MM.1S (cell line): ENCODE measurements around the gene LIG1.
A peak's percentile ranks its signal among the peaks of the same experiment; 100 is the strongest.

ENCODE experiments used
- DNase-seq: peaks from one replicate; pipeline ENCODE4 v3.0.0-alpha.2; 2015
- H2AFZ ChIP-seq: fragments of 300-600 bp; sonication (generic); 2 replicates; pipeline ENCODE4 v1.6.0; 2016; ENCODE audit warnings: antibody characterized with exemption, low read length
- H3F3A ChIP-seq: fragments of 300-600 bp; sonication (generic); 2 replicates; pipeline ENCODE4 v1.6.1; 2016; ENCODE audit warnings: mild to moderate bottlenecking, antibody characterized with exemption, low read length, moderate library complexity, mixed read lengths; ENCODE audit not compliant: insufficient read depth
- H3K27ac ChIP-seq: fragments of 300-600 bp; sonication (generic); 2 replicates; pipeline ENCODE4 v1.5.1; 2016; ENCODE audit warnings: mild to moderate bottlenecking, low read length
- H3K27me3 ChIP-seq: fragments of 300-600 bp; sonication (generic); replicated peaks from 2 replicates; pipeline ENCODE4 v1.6.0; 2016; ENCODE audit warnings: low read length; ENCODE audit not compliant: insufficient read depth
- H3K36me3 ChIP-seq: fragments of 300-600 bp; sonication (generic); replicated peaks from 2 replicates; pipeline ENCODE4 v1.6.1; 2016; ENCODE audit warnings: mild to moderate bottlenecking, low read length, mixed read lengths; ENCODE audit not compliant: insufficient read depth
- H3K4me1 ChIP-seq: fragments of 300-600 bp; sonication (generic); 2 replicates; pipeline ENCODE4 v1.6.1; 2016; ENCODE audit warnings: low read length, mixed read lengths
- H3K4me2 ChIP-seq: fragments of 300-600 bp; sonication (generic); 2 replicates; pipeline ENCODE4 v1.6.0; 2016; ENCODE audit warnings: low read depth, low read length
- H3K4me3 ChIP-seq: fragments of 300-600 bp; sonication (generic); 2 replicates; pipeline ENCODE4 v1.5.1; 2016; ENCODE audit warnings: low read length, mixed read lengths
- H3K79me2 ChIP-seq: fragments of 300-600 bp; sonication (generic); 2 replicates; pipeline ENCODE4 v1.6.1; 2016; ENCODE audit warnings: mixed run types, low read length, mixed read lengths
- H3K9ac ChIP-seq: fragments of 300-600 bp; sonication (generic); 2 replicates; pipeline ENCODE4 v1.6.1; 2016; ENCODE audit warnings: low read length, mixed read lengths
- H3K9me2 ChIP-seq: fragments of 300-600 bp; sonication (generic); replicated peaks from 2 replicates; pipeline ENCODE4 v1.6.1; 2016; ENCODE audit warnings: mild to moderate bottlenecking, low read length, mixed read lengths; ENCODE audit not compliant: insufficient read depth
- H3K9me3 ChIP-seq: fragments of 300-600 bp; sonication (generic); replicated peaks from 2 replicates; pipeline ENCODE4 v1.6.1; 2016; ENCODE audit warnings: mild to moderate bottlenecking, low read length, mixed read lengths; ENCODE audit not compliant: insufficient read depth
- H4K20me1 ChIP-seq: fragments of 300-600 bp; sonication (generic); 2 replicates; pipeline ENCODE4 v1.6.1; 2016; ENCODE audit warnings: mild to moderate bottlenecking, low read length, moderate library complexity, mixed read lengths; ENCODE audit not compliant: insufficient read depth
- EZH2 ChIP-seq: fragments of 300-600 bp; sonication (generic); optimal IDR thresholded peaks from 2 replicates; pipeline ENCODE3; 2017; ENCODE audit warnings: low read depth, mild to moderate bottlenecking, antibody characterized with exemption, low read length, mixed read lengths
- EZH2phosphoT487 ChIP-seq: fragments of 300-600 bp; sonication (generic); IDR thresholded peaks from 2 replicates; pipeline ENCODE4 v1.6.1; 2018; ENCODE audit warnings: antibody characterized with exemption, low read length
- TF ChIP-seq, protein P1 (sequence below): fragments of 300-600 bp; sonication (generic); IDR thresholded peaks from 2 replicates; pipeline ENCODE4 v1.5.1; 2016; ENCODE audit warnings: antibody characterized with exemption, low read length, mixed read lengths

LIG1 gene

DNA sequence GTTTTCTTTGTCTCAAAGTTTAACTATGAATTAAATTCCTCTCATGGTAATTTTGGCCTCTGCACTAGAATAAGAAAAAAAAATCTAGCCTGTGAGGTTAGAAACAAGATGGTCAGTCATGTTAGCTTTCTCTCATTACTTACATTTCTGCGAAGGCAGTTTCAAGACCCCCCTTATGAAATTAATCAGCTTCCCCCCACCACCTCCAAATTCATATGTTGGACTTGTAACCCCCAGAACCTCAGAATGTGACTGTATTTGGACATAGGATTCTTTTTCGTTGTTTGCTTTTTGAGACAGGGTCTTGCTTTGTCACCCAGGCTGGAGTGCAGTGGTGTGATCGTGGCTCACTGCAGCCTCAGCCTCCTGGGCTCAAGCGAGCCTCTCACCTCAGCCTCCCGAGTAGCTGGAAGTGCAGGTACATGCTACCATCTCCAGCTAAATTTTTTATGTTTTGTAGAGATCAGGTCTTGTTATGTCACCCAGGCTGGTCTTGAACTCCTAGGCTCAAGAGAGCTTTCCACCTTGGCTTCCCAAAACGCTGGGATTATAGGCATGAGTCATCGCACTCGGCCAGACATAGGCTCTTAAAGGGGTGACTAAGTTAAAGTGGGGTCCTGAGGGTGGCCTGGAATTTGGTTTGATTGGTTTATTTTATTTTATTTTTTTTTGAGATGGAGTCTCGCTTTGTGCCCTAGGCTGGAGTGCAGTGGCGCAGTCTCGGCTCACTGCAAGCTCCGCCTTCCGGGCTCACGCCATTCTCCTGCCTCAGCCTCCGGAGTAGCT lies 61.0 kb downstream of the LIG1 start:
- Histone ChIP-seq H3K27ac (no peak overlapping the region), H3K4me2 (no peak overlapping the region), H3K4me3 (no peak overlapping the region), H3K9me2 (no peaks in the 10 kb centered on the region), H3F3A (no peaks in the 10 kb centered on the region; the same call in 1 of the 2 replicates), H2AFZ (no peak overlapping the region), H3K36me3 (no peaks in the 10 kb centered on the region), H3K4me1 (peaks cover 10% of the 10 kb centered on the region; the same call in 1 of the 2 replicates), H3K27me3 (no peaks in the 10 kb centered on the region), H3K9me3 (no peaks in the 10 kb centered on the region), H3K79me2 (no peaks in the 10 kb centered on the region), H3K9ac (no peak overlapping the region), H4K20me1 (no peaks in the 10 kb centered on the region)
- DNase-seq, result no peak
- TF ChIP-seq, protein P1, sequence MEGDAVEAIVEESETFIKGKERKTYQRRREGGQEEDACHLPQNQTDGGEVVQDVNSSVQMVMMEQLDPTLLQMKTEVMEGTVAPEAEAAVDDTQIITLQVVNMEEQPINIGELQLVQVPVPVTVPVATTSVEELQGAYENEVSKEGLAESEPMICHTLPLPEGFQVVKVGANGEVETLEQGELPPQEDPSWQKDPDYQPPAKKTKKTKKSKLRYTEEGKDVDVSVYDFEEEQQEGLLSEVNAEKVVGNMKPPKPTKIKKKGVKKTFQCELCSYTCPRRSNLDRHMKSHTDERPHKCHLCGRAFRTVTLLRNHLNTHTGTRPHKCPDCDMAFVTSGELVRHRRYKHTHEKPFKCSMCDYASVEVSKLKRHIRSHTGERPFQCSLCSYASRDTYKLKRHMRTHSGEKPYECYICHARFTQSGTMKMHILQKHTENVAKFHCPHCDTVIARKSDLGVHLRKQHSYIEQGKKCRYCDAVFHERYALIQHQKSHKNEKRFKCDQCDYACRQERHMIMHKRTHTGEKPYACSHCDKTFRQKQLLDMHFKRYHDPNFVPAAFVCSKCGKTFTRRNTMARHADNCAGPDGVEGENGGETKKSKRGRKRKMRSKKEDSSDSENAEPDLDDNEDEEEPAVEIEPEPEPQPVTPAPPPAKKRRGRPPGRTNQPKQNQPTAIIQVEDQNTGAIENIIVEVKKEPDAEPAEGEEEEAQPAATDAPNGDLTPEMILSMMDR, result no peak
- TF ChIP-seq EZH2, result no peak
- no peak for TF ChIP-seq EZH2phosphoT487

DNA sequence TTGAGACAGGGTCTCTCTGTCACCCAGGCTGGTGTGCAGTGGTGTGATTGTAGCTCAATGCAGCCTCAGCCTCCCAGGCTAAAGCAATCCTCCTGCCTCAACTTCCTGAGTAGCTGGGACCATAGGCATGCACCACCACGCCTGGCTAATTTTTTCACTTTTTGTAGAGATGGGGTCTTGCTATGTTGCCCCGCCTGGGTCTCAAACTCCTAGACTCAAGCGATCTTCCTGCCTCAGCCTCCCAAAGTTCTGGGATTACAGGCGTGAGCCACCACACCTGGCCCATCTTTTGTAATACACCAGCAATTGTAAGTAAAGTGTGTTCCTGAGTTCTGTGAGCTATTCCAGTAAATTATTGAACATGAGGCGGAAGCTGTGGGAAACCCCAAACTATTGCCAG lies 66.2 kb downstream of the LIG1 start:
- Histone ChIP-seq H3K36me3 (no peaks in the 10 kb centered on the region), H3K4me2 (no peak overlapping the region), H3K4me1 (0 out of 2 replicates have a peak, but pooled peaks cover 3% of the 10 kb centered on the region), H3F3A (no peaks in the 10 kb centered on the region), H3K79me2 (no peaks in the 10 kb centered on the region), H2AFZ (no peak overlapping the region), H3K9me3 (no peaks in the 10 kb centered on the region), H3K9ac (no peak overlapping the region), H4K20me1 (no peaks in the 10 kb centered on the region), H3K27me3 (no peaks in the 10 kb centered on the region), H3K4me3 (no peak overlapping the region), H3K9me2 (no peaks in the 10 kb centered on the region), H3K27ac (no peak overlapping the region)
- TF ChIP-seq EZH2 (no peak), EZH2phosphoT487 (no peak)
- TF ChIP-seq, protein P1, result no peak
- no peak for DNase-seq

DNA sequence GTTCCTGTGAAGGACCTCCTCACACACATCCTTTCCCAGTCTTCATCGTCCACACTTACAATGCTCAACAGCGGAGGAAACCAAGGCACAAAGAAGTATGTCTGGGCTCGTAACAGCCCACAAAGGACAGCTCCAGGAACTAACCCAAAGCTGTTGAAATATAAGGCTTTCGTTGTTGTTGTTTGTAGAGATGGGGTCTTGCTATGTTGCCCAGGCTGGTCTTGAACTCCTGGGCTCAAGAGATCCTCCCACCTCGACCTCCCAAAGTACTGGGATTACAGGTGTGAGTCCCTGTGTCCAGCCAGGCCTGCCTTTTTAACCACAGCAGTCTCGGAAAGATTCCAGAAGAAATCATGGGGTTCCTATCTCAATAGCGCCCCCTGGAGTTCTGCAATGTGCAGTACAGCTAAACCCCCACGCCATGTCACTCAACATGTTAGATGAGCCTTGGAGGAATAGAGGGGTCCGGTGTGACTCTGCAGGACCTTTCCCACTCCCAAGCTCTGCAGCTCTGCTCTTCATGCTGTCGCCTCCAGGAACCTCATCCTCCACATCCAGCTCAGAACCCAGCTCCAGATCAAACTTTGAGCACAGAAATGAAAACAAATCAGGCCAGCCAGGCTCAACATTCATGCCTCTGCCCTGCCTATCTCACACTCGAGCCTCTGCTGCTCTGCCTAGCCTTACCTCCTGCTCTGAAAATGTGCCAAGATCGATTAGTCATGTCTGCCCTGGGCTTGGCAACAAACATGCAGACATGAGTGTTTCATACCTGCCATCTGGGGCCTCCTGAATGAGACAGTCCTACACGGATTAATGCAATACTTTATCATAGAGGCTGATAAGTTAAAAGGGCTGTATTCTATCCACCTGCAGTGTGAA lies 67.0 kb downstream of the LIG1 start:
- H3K27ac ChIP-seq, result no peak overlapping the region
- no peaks in the 10 kb centered on the region for H3K27me3 ChIP-seq
- H3K79me2 ChIP-seq, result no peaks in the 10 kb centered on the region
- H3K9me2 ChIP-seq, result no peaks in the 10 kb centered on the region
- no peak overlapping the region for H2AFZ ChIP-seq
- H4K20me1 ChIP-seq, result no peaks in the 10 kb centered on the region
- no peak overlapping the region for H3K9ac ChIP-seq
- no peaks in the 10 kb centered on the region for H3K36me3 ChIP-seq
- no peak overlapping the region for H3K4me3 ChIP-seq
- no peak overlapping the region for H3K4me2 ChIP-seq
- H3F3A ChIP-seq, result no peaks in the 10 kb centered on the region
- DNase-seq, result peak; percentile 32
- TF ChIP-seq, protein P1, result peak; percentile 75
- TF ChIP-seq EZH2, result no peak
- no peaks in the 10 kb centered on the region for H3K9me3 ChIP-seq
- H3K4me1 ChIP-seq, result 0 out of 2 replicates have a peak, but pooled peaks cover 3% of the 10 kb centered on the region
